GM12875 (cell line): ENCODE data around the gene ZNF627.
A peak's percentile ranks its signal among the peaks of the same experiment; 100 is the strongest.
"Not testable (repeated sequence)": the region's sequence is repeated elsewhere in the genome, so short reads cannot be mapped to it uniquely, and the experiment has no call there.

ENCODE experiments used
- H3K4me3 ChIP-seq: one replicate; pipeline ENCODE4 v1.5.1; 2011; ENCODE audit warnings: low read depth, low read length, control low read depth
- TF ChIP-seq, protein P1 (sequence below): IDR thresholded peaks from 2 replicates; pipeline ENCODE4 v1.5.1; 2011; ENCODE audit warnings: low read depth, mild to moderate bottlenecking, control low read depth, inconsistent platforms, low read length, moderate library complexity, borderline replicate concordance; ENCODE audit not compliant: insufficient read depth

Gene ZNF627

DNA sequence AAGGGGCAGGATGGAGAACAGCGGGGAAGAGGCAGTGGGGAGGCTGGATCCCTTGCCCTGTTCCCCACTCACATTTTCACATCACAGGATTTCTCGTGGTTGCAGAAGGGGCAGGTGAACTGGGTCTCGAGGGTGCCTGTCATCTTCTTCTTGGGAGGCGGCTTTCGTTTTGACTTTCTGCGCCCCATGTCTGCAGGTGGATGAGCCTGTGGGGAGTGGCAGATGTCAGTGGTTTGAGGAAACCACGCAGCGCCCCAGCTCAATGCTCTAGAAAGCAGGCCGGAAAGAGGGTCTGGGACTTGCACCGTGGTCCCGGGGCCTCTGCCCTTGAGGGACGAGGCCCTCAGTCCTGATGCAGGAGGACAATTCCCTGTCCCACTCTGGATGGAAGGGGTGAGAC is 43.1 kb upstream of the ZNF627 start:
- TF ChIP-seq, protein P1, sequence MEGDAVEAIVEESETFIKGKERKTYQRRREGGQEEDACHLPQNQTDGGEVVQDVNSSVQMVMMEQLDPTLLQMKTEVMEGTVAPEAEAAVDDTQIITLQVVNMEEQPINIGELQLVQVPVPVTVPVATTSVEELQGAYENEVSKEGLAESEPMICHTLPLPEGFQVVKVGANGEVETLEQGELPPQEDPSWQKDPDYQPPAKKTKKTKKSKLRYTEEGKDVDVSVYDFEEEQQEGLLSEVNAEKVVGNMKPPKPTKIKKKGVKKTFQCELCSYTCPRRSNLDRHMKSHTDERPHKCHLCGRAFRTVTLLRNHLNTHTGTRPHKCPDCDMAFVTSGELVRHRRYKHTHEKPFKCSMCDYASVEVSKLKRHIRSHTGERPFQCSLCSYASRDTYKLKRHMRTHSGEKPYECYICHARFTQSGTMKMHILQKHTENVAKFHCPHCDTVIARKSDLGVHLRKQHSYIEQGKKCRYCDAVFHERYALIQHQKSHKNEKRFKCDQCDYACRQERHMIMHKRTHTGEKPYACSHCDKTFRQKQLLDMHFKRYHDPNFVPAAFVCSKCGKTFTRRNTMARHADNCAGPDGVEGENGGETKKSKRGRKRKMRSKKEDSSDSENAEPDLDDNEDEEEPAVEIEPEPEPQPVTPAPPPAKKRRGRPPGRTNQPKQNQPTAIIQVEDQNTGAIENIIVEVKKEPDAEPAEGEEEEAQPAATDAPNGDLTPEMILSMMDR, result no peak
- no peak overlapping the region for H3K4me3 ChIP-seq

DNA sequence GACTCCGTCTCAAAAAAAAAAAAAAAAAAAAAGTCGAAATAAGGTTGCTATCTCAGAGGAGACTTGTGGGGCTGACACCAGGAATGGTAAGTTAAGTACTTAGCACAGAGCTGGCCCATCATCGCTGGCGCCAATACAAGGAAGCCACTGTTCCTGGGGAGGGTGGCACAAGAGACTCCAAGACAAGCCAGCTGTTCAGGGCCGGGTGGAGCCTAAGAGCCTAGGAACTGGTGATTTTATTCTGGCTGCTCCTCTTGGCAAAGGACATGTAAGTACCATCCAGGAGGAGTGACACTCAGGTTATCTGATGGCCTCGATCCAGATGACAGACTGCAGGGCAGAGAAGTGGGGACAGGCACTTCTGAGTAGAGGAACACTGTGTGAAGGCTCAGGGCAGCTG is 42.0 kb upstream of the ZNF627 start:
- no peak overlapping the region for H3K4me3 ChIP-seq
- TF ChIP-seq, protein P1, result no peak

DNA sequence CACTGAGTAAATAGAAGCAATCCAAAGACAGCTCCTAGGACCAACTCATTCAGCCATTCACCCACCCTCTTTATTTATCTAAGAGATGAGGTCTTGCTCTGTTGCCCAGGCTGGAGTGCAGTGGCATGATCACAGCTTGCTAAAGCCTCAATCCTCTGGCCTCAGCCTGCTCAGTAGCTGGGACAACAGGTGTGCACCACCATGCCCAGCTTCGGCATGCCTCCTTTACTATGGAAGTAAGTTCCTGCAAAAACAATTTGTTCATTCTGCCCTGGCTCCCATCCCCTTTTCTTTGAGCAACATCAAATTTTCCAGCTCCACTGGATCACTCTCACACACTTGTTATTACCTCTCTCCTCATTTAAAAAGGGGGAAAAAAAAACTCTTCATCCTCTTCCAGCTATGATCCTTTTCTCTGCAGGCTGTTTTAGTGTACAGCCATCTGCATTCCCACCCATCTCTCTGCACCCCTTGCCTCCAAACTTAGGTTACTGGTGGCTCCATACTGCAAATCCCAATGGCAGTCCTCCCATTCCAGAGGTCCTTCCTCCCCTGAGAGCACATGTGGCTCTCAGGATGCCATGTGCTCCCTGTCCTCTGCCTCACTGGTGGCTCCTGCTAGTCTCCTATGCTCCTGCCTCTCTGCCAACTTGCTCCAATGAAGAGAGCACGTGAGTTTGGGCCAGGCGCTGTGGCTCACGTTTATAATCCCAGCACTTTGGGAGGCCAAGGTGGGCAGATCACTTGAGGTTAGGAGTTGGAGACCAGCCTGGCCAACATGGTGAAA is 40.5 kb upstream of the ZNF627 start:
- TF ChIP-seq, protein P1, result no peak
- no peak overlapping the region for H3K4me3 ChIP-seq

DNA sequence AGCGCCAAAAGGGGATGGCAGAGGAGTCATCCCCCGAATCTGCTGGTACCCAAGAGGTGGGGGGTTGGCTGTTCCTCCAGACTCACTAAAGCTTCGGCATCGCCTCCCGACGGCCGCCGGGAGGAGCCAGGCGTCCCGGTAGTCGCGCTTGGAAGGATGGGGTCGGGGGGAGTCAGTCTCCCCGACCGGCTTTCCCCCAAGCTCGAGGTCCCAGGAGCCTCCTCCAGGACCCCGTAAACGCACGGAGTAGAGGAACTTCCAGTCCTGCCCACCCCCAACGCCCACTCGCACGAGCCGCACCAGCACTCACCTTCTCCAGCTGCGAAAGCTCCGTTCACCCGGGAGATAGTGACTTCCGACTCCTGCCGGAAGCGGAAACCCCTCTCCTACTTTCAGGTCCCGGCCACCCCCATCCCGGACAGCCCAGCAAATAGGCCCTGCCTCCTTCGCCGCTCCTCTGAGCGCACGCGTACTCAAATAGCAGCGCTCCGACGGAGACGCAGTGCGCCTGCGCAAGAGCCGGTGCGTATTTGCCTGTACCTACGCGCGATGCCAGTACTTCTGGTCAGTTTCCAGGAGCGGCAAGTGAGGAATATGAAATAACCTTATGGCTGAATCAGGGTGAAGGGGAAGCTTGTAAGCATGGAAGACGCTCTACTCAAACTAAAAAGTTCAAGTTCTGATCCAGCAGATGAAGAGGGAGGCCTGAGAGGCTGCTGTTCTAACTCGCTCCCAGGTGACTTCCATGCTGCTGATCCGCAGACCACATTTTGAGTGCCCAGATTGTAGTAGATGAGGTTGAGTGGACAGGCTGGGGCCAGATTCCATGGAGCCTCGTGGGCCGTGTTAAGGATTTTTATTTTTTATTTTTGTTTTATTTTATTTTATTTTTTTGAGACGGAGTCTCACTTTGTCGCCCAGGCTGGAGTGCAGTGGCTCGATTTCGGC is 38.1 kb upstream of the ZNF627 start, which contains the start of gene ELOF1:
Gene ELOF1, minus strand, starts transcription at position 350 of the 948 bp plus-strand sequence. CDS start 4,883 bp downstream, outside the sequence.
- TF ChIP-seq, protein P1, result no peak

DNA sequence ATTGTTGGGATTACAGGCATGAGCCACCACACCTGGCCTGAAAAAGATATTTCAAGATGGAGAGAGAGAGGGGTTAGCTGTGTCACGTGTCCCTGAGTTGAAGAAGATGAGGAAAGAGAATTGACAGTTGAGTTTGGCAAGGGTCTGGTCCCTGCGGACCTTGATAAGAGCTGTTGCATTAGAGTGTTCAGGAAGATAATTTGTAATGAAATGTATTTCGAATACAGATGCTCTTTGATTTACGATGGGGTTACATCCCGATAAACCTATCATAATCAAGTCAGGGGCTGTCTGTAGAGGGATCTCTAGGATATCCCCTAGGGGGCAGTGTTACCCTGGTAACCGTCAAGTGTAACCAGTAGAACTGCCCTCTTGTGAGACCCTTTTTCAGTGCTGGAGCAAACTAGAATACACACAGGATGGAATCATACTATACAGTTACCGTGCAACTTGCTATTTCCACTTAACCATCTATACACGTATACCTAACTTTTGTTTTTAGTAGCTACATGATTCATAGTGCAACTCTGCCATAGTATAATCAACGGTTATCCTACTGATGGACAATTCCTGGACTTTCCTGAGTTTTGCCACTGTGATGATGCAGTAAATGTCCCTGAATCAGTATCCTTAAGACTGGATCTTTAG is 36.8 kb upstream of the ZNF627 start:
- H3K4me3 ChIP-seq, result peak overlapping the region; percentile 41
- TF ChIP-seq, protein P1, result peak; percentile 63; the same call in 1 of the 2 replicates

More for the DNA sequence above, 38.1 kb upstream of the ZNF627 start, which contains the start of gene ELOF1:
- peak within 1 kb of the TSS; percentile 74 for H3K4me3 ChIP-seq

DNA sequence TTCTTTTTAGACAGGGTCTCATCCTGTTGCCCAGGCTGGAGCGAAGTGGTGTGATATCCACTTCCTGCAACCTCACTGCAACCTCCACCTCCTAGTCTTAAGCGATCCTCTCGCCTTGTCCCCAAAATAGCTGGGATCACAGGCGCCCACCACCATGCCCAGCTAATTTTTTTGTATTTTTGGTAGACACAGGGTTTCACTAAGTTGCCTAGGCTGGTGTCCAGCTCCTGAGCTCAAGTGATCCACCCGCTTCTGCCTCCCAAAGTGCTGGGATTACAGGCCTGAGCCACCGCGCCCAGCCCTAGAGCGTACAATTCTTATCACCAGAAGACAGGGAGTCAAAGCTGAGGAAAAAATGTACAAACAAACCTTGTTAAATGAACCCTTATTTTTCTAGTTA is 33.8 kb upstream of the ZNF627 start:
- H3K4me3 ChIP-seq, result no peak overlapping the region
- TF ChIP-seq, protein P1, result no peak

DNA sequence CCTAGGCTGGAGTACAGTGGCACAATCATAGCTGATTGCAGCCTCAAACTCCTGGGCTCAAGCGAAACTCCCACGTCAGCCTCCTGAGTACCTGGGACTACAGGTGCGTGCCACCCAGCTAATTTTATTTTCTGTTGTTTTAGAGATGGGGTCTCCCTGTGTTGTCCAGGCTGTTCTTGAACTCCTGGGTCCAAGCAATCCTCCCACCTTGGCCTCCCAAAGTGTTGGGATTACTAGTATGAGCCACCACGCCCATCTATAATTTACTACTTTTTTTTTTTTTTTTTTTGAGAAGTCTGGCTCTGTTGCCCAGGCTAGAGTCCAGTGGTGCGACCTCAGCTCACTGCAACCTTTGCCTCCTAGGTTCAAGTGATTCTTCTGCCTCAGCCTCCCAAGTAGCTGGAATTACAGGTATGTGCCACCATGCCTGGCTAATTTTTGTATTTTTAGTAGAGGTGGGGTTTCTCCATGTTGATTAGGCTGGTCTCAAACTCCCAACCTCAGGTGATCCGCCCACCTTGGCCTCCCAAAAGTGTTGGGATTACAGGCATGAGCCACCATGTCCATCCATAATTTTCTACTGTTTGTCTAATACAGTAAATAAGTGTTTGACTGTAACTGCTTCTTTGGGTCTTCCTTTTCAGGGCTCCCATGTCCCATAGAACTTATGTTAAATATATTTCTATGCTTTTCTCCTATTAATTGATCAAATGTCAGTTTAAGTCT is 33.0 kb upstream of the ZNF627 start:
- not testable (repeated sequence) for H3K4me3 ChIP-seq

DNA sequence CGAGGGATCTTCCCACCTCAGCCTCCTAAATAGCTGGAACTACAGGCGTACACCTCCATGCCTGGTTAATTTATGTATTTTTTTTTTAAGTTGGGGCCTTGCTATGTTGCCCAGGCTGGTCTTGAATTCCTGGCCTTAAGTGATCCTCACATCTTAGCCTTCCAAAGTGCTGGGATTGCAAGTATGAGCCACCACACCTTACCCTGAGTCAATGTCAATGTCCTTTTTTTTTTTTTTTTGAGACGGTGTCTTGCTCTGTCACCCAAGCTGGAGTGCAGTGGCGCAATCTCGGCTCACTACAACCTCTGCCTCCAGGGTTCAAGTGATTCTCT is 31.7 kb upstream of the ZNF627 start:
- not testable (repeated sequence) for H3K4me3 ChIP-seq
